ENCODE data around the gene ZFYVE27.

- TF ChIP-seq CTCF (IDR thresholded peaks at IDR 0.05): no peak
- TF ChIP-seq POLR2A (IDR thresholded peaks at IDR 0.05): no peak
Observed at GRCh38 chr10:97805949-97806348, 69.0 kb downstream of the ZFYVE27 start.

Data from body of pancreas (tissue), 4 donors.